ENCODE data around the gene BMP7. TPM values are rescaled to one million over a fixed set of nuclear protein-coding genes. Genes with fewer than 3 reads are reported as not detected.

BMP7 gene
- total and polyA plus RNA-seq, 9 of the 15 experiments (the other 6 are each of a cell fraction or from before 2014, with no cell fraction given): 0.18 TPM; not detected in 8

GRCh38 chr20:57251949-57252348, 14.5 kb downstream of the BMP7 start:
- ChIA-PET POLR2A (no interaction called here), CTCF (ENCODE audit: low intra/inter-chr PET ratio) (no interaction called here)
- no peaks in the 10 kb centered on the region for H4K20me1 ChIP-seq (replicated peaks; ENCODE audit: control insufficient read depth, insufficient read depth, low read length)
- H3K27me3 ChIP-seq (ENCODE audit: control insufficient read depth in 2 of 2, insufficient read depth in 2 of 2, low read length in 2 of 2): peaks cover 7 to 10% of the 10 kb centered on the region in 2 experiments; a peak in 2 of 5 replicates
- ATAC-seq (peak; percentile 19; the same call in 1 of the 3 replicates), FAIRE-seq (no peak), DNase-seq (ENCODE audit: extremely low read depth in 1 of 4, low spot score in 3 of 4) (no peak)
- H3K9ac ChIP-seq (ENCODE audit: insufficient read depth in 1 of 2, low read depth in 2 of 2, low read length in 2 of 2): no peak overlapping the region
- H3K9me1 ChIP-seq (ENCODE audit: control insufficient read depth, insufficient read depth, low read length): no peaks in the 10 kb centered on the region
- 37% methylated on average over 9 of the region's 9 CpGs for WGBS (ENCODE audit: insufficient coverage, low coverage, missing lambda C conversion rate)
- no peaks in the 10 kb centered on the region for H3K79me2 ChIP-seq (ENCODE audit: control insufficient read depth, insufficient read depth, low read length)
- H2AFZ ChIP-seq (ENCODE audit: low read depth, low read length): no peak overlapping the region
- TF ChIP-seq CREB5 (CRISPR knock-in tag; IDR thresholded peaks at IDR 0.05) (no peak), ZBTB40 (IDR thresholded peaks at IDR 0.05) (peak; percentile 89), ZBTB40 (CRISPR knock-in tag; IDR thresholded peaks at IDR 0.05) (peak; percentile 82), NR1H2 (CRISPR knock-in tag; IDR thresholded peaks at IDR 0.05) (no peak)
- no peak overlapping the region for H3K4me2 ChIP-seq (ENCODE audit: insufficient read depth, low read length)
- H3K4me1 ChIP-seq (replicated peaks in 1 of 2; ENCODE audit: control insufficient read depth in 2 of 2, insufficient read depth in 2 of 2, low read length in 2 of 2): peaks cover 7 to 12% of the 10 kb centered on the region in 2 experiments; a peak in 2 of 5 replicates
- in situ Hi-C loops (cut with MboI): no loop called here
- no peaks in the 10 kb centered on the region for H3K36me3 ChIP-seq (ENCODE audit: control insufficient read depth, insufficient read depth, low read length)
- H3K4me3 ChIP-seq: no peak overlapping the region
- no TSS peak for BruUV-seq (replicated peaks)
- H3K27ac ChIP-seq (ENCODE audit: extremely low read depth, low read depth, low read length): no peak overlapping the region
- intact Hi-C loops (cut with micrococcal nuclease): no loop called here
- H3K9me3 ChIP-seq (replicated peaks; ENCODE audit: control insufficient read depth, insufficient read depth, low read depth, low read length): no peaks in the 10 kb centered on the region

All from K562 (cell line).